ENCODE results near the gene ACSF2.

DNA sequence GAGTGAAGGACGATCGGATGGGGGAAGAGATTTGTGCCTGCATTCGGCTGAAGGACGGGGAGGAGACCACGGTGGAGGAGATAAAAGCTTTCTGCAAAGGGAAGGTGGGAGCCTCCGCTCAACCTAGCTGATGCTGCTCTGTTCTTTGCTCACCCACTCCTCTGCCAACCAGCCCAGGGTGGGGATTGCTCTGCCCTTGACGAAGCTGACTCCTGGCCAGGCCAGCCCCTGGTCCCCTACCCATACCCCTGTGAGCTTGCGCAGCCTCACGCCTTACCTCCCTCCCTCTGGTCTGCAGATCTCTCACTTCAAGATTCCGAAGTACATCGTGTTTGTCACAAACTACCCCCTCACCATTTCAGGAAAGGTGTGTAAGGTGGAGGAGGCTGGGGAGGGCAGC lies 47.9 kb downstream of the ACSF2 start:
- TF ChIP-seq, protein P1, sequence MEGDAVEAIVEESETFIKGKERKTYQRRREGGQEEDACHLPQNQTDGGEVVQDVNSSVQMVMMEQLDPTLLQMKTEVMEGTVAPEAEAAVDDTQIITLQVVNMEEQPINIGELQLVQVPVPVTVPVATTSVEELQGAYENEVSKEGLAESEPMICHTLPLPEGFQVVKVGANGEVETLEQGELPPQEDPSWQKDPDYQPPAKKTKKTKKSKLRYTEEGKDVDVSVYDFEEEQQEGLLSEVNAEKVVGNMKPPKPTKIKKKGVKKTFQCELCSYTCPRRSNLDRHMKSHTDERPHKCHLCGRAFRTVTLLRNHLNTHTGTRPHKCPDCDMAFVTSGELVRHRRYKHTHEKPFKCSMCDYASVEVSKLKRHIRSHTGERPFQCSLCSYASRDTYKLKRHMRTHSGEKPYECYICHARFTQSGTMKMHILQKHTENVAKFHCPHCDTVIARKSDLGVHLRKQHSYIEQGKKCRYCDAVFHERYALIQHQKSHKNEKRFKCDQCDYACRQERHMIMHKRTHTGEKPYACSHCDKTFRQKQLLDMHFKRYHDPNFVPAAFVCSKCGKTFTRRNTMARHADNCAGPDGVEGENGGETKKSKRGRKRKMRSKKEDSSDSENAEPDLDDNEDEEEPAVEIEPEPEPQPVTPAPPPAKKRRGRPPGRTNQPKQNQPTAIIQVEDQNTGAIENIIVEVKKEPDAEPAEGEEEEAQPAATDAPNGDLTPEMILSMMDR (conservative IDR thresholded peaks at IDR 0.05): no peak
- TF ChIP-seq ZFX (IDR thresholded peaks at IDR 0.05): no peak
